Measurements from ENCODE around the gene ARHGAP26. TPM values are rescaled to one million over a fixed set of nuclear protein-coding genes. Genes with fewer than 3 reads are reported as not detected.

The ARHGAP26 gene
- total RNA-seq, 1 experiment from 2014 or later: 39.8 TPM

GRCh38 chr5:143241892-143242291 is 471.7 kb downstream of the ARHGAP26 start:
- DNase-seq: no peak
- H3K27ac ChIP-seq (ENCODE audit: low read length): no peak overlapping the region

GRCh38 chr5:143243103-143243502 is 472.9 kb downstream of the ARHGAP26 start:
- no peak overlapping the region for H2AFZ ChIP-seq (ENCODE audit: low read length)
- no peaks in the 10 kb centered on the region for H4K20me1 ChIP-seq (ENCODE audit: insufficient read depth, low read depth, low read length)
- H3K36me3 ChIP-seq (ENCODE audit: insufficient read depth, low read length): no peaks in the 10 kb centered on the region
- H3K4me3 ChIP-seq (ENCODE audit: low read length): no peak overlapping the region
- no peak overlapping the region for H3K27ac ChIP-seq (ENCODE audit: low read length)
- DNase-seq: no peak
- no peak overlapping the region for H3K4me2 ChIP-seq (ENCODE audit: low read depth, low read length, poor library complexity, severe bottlenecking)
- H3K9ac ChIP-seq (ENCODE audit: low read length): no peak overlapping the region
- no peaks in the 10 kb centered on the region for H3K4me1 ChIP-seq (ENCODE audit: low read length)
- H3K9me3 ChIP-seq (ENCODE audit: low read length): no peaks in the 10 kb centered on the region
- 0 out of 2 replicates have a peak, but pooled peaks cover 5% of the 10 kb centered on the region for H3K9me2 ChIP-seq (replicated peaks; ENCODE audit: insufficient read depth, low read length)
- H3K27me3 ChIP-seq (ENCODE audit: low read length): no peaks in the 10 kb centered on the region
- H3K79me2 ChIP-seq (ENCODE audit: low read length): no peaks in the 10 kb centered on the region

More at GRCh38 chr5:143241892-143242291, 471.7 kb downstream of the ARHGAP26 start:
- H3K9me2 ChIP-seq (replicated peaks; ENCODE audit: insufficient read depth, low read length): no peaks in the 10 kb centered on the region
- H3K9me3 ChIP-seq (ENCODE audit: low read length): no peaks in the 10 kb centered on the region
- no peaks in the 10 kb centered on the region for H3K4me1 ChIP-seq (ENCODE audit: low read length)
- no peak overlapping the region for H2AFZ ChIP-seq (ENCODE audit: low read length)
- no peaks in the 10 kb centered on the region for H3K79me2 ChIP-seq (ENCODE audit: low read length)
- H3K9ac ChIP-seq (ENCODE audit: low read length): no peak overlapping the region
- no peaks in the 10 kb centered on the region for H4K20me1 ChIP-seq (ENCODE audit: insufficient read depth, low read depth, low read length)
- no peaks in the 10 kb centered on the region for H3K27me3 ChIP-seq (ENCODE audit: low read length)
- H3K36me3 ChIP-seq (ENCODE audit: insufficient read depth, low read length): no peaks in the 10 kb centered on the region
- H3K4me2 ChIP-seq (ENCODE audit: low read depth, low read length, poor library complexity, severe bottlenecking): no peak overlapping the region
- H3K4me3 ChIP-seq (ENCODE audit: low read length): no peak overlapping the region

- Histone ChIP-seq H3K4me1 (ENCODE audit: low read length) (no peaks in the 10 kb centered on the region), H2AFZ (ENCODE audit: low read length) (no peak overlapping the region), H3K9me2 (replicated peaks; ENCODE audit: insufficient read depth, low read length) (0 out of 2 replicates have a peak, but pooled peaks cover 5% of the 10 kb centered on the region), H3K9me3 (ENCODE audit: low read length) (no peaks in the 10 kb centered on the region), H3K9ac (ENCODE audit: low read length) (no peak overlapping the region), H3K4me2 (ENCODE audit: low read depth, low read length, poor library complexity, severe bottlenecking) (no peak overlapping the region), H3K36me3 (ENCODE audit: insufficient read depth, low read length) (no peaks in the 10 kb centered on the region), H3K4me3 (ENCODE audit: low read length) (no peak overlapping the region), H3K27me3 (ENCODE audit: low read length) (no peaks in the 10 kb centered on the region), H4K20me1 (ENCODE audit: insufficient read depth, low read depth, low read length) (no peaks in the 10 kb centered on the region), H3K27ac (ENCODE audit: low read length) (no peak overlapping the region), H3K79me2 (ENCODE audit: low read length) (no peaks in the 10 kb centered on the region)
- no peak for DNase-seq
These were observed 474.0 kb downstream of the ARHGAP26 start for GRCh38 chr5:143244000-143244736.

- H3K4me2 ChIP-seq (ENCODE audit: low read depth, low read length, poor library complexity, severe bottlenecking): no peak overlapping the region
- H3K9ac ChIP-seq (ENCODE audit: low read length): no peak overlapping the region
- H3K27me3 ChIP-seq (ENCODE audit: low read length): no peaks in the 10 kb centered on the region
- no peak overlapping the region for H3K4me3 ChIP-seq (ENCODE audit: low read length)
- 0 out of 2 replicates have a peak, but pooled peaks cover 5% of the 10 kb centered on the region for H3K9me2 ChIP-seq (replicated peaks; ENCODE audit: insufficient read depth, low read length)
- DNase-seq: no peak
- no peak overlapping the region for H2AFZ ChIP-seq (ENCODE audit: low read length)
- H3K79me2 ChIP-seq (ENCODE audit: low read length): no peaks in the 10 kb centered on the region
- H3K27ac ChIP-seq (ENCODE audit: low read length): no peak overlapping the region
- H3K4me1 ChIP-seq (ENCODE audit: low read length): no peaks in the 10 kb centered on the region
- no peaks in the 10 kb centered on the region for H3K36me3 ChIP-seq (ENCODE audit: insufficient read depth, low read length)
- H3K9me3 ChIP-seq (ENCODE audit: low read length): no peaks in the 10 kb centered on the region
- H4K20me1 ChIP-seq (ENCODE audit: insufficient read depth, low read depth, low read length): no peaks in the 10 kb centered on the region
These were observed 474.8 kb downstream of the ARHGAP26 start for GRCh38 chr5:143244990-143245389.

- Histone ChIP-seq H3K9ac (ENCODE audit: low read length) (no peak overlapping the region), H4K20me1 (ENCODE audit: insufficient read depth, low read depth, low read length) (no peaks in the 10 kb centered on the region), H3K36me3 (ENCODE audit: insufficient read depth, low read length) (no peaks in the 10 kb centered on the region), H3K9me3 (ENCODE audit: low read length) (no peaks in the 10 kb centered on the region), H3K4me2 (ENCODE audit: low read depth, low read length, poor library complexity, severe bottlenecking) (no peak overlapping the region), H3K27me3 (ENCODE audit: low read length) (no peaks in the 10 kb centered on the region), H3K27ac (ENCODE audit: low read length) (no peak overlapping the region), H3K9me2 (replicated peaks; ENCODE audit: insufficient read depth, low read length) (0 out of 2 replicates have a peak, but pooled peaks cover 5% of the 10 kb centered on the region), H2AFZ (ENCODE audit: low read length) (no peak overlapping the region), H3K4me3 (ENCODE audit: low read length) (no peak overlapping the region), H3K4me1 (ENCODE audit: low read length) (no peaks in the 10 kb centered on the region), H3K79me2 (ENCODE audit: low read length) (no peaks in the 10 kb centered on the region)
- no peak for DNase-seq
These were observed 475.9 kb downstream of the ARHGAP26 start for GRCh38 chr5:143245929-143246561.

- Histone ChIP-seq H3K9ac (ENCODE audit: low read length) (no peak overlapping the region), H3K79me2 (ENCODE audit: low read length) (no peaks in the 10 kb centered on the region), H3K4me2 (ENCODE audit: low read depth, low read length, poor library complexity, severe bottlenecking) (no peak overlapping the region), H3K9me2 (replicated peaks; ENCODE audit: insufficient read depth, low read length) (0 out of 2 replicates have a peak, but pooled peaks cover 5% of the 10 kb centered on the region), H3K27me3 (ENCODE audit: low read length) (no peaks in the 10 kb centered on the region), H3K9me3 (ENCODE audit: low read length) (no peaks in the 10 kb centered on the region), H3K27ac (ENCODE audit: low read length) (no peak overlapping the region), H3K4me1 (ENCODE audit: low read length) (no peaks in the 10 kb centered on the region), H3K36me3 (ENCODE audit: insufficient read depth, low read length) (no peaks in the 10 kb centered on the region), H2AFZ (ENCODE audit: low read length) (no peak overlapping the region), H4K20me1 (ENCODE audit: insufficient read depth, low read depth, low read length) (no peaks in the 10 kb centered on the region), H3K4me3 (ENCODE audit: low read length) (no peak overlapping the region)
- DNase-seq: no peak
These were observed 477.1 kb downstream of the ARHGAP26 start for GRCh38 chr5:143247134-143247815.

- H2AFZ ChIP-seq (ENCODE audit: low read length): no peak overlapping the region
- H3K9ac ChIP-seq (ENCODE audit: low read length): no peak overlapping the region
- no peaks in the 10 kb centered on the region for H3K27me3 ChIP-seq (ENCODE audit: low read length)
- no peaks in the 10 kb centered on the region for H3K9me3 ChIP-seq (ENCODE audit: low read length)
- no peaks in the 10 kb centered on the region for H4K20me1 ChIP-seq (ENCODE audit: insufficient read depth, low read depth, low read length)
- H3K4me3 ChIP-seq (ENCODE audit: low read length): no peak overlapping the region
- 0 out of 2 replicates have a peak, but pooled peaks cover 5% of the 10 kb centered on the region for H3K9me2 ChIP-seq (replicated peaks; ENCODE audit: insufficient read depth, low read length)
- H3K4me2 ChIP-seq (ENCODE audit: low read depth, low read length, poor library complexity, severe bottlenecking): no peak overlapping the region
- H3K27ac ChIP-seq (ENCODE audit: low read length): no peak overlapping the region
- no peaks in the 10 kb centered on the region for H3K36me3 ChIP-seq (ENCODE audit: insufficient read depth, low read length)
- DNase-seq: no peak
- no peaks in the 10 kb centered on the region for H3K79me2 ChIP-seq (ENCODE audit: low read length)
- H3K4me1 ChIP-seq (ENCODE audit: low read length): peaks cover 3% of the 10 kb centered on the region; the same call in 1 of the 2 replicates
These were observed 478.2 kb downstream of the ARHGAP26 start for GRCh38 chr5:143248391-143248790.

All from Karpas-422 (cell line).